GM12891 (cell line): Measurements from ENCODE around the gene HSF2.

Experiments
- DNase-seq: peaks from one replicate; pipeline ENCODE4 v3.0.0; 2011; ENCODE audit warnings: low spot score; ENCODE audit not compliant: insufficient read length
- FAIRE-seq: peaks from 2 replicates; lab custom pipeline; 2011; peaks lifted over from hg19 to GRCh38; lab: Jason Lieb, UNC
- PAX5 ChIP-seq: IDR thresholded peaks from 2 replicates; pipeline ENCODE4 v1.6.1; 2011; ENCODE audit warnings: low read length, moderate library complexity, mild to moderate bottlenecking; ENCODE audit not compliant: insufficient read depth, severe bottlenecking
- POLR2A ChIP-seq: IDR thresholded peaks from 2 replicates; pipeline ENCODE4 v1.6.1; 2011; ENCODE audit warnings: low read depth, low read length, control low read depth
- POLR2AphosphoS5 ChIP-seq: IDR thresholded peaks from 2 replicates; pipeline ENCODE4 v1.6.1; 2011; ENCODE audit warnings: low read depth, low read length, control low read depth
- POU2F2 ChIP-seq: IDR thresholded peaks from 2 replicates; pipeline ENCODE4 v1.6.1; 2011; ENCODE audit warnings: low read depth, mild to moderate bottlenecking, control low read depth, low read length, moderate library complexity
- SPI1 ChIP-seq: IDR thresholded peaks from 2 replicates; pipeline ENCODE4 v1.6.1; 2011; ENCODE audit warnings: low read depth, low read length, control low read depth
- TAF1 ChIP-seq: IDR thresholded peaks from 2 replicates; pipeline ENCODE4 v1.6.1; 2011; ENCODE audit warnings: low read depth, low read length, control low read depth

The HSF2 gene

DNA sequence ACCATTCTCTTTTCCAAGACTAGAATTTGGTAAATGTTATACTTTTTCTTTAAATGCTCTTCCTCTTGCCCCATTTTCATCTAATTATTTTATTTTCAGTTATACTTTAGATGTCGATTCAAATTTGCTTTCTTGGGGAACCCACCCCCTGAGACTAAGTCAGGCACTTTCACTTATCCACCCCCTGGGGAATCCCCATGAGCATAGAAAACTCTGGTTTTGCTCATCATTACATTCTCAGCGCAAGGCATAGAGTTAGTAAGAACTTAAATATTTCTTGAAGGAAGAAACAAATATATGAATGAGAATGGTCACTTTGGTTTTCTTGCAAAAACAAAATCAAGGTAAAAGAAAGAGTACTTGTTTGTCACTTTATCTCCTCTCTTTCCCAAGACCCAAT lies 25.1 kb upstream of the HSF2 start:
- FAIRE-seq: no peak
- DNase-seq: no peak
- TF ChIP-seq POLR2AphosphoS5: no peak
- no peak for TF ChIP-seq POU2F2
- no peak for TF ChIP-seq POLR2A
- TF ChIP-seq TAF1: no peak
- TF ChIP-seq PAX5: no peak
- TF ChIP-seq SPI1: no peak

DNA sequence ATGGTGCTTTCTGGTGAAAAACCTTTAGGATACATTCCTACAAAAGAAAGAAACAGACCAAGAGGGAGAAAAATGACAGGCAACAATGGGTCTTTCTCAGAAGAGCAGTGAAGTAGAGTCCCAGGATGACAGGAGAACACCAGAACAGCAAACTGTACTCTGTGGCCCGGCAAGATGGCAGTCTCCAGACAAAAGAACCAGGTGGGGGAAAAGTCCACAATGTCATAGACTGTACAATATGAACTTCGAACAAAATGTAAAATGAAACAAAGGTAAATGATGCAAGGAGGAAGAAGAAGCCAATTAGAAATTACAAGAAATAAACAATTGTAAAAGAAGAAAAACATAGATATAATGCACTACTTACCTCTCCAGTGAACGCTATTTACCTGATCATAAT lies 23.2 kb upstream of the HSF2 start:
- TF ChIP-seq POU2F2: no peak
- TF ChIP-seq SPI1: no peak
- TF ChIP-seq PAX5: no peak
- no peak for TF ChIP-seq TAF1
- no peak for TF ChIP-seq POLR2AphosphoS5
- TF ChIP-seq POLR2A: no peak
- FAIRE-seq (no peak), DNase-seq (no peak)

DNA sequence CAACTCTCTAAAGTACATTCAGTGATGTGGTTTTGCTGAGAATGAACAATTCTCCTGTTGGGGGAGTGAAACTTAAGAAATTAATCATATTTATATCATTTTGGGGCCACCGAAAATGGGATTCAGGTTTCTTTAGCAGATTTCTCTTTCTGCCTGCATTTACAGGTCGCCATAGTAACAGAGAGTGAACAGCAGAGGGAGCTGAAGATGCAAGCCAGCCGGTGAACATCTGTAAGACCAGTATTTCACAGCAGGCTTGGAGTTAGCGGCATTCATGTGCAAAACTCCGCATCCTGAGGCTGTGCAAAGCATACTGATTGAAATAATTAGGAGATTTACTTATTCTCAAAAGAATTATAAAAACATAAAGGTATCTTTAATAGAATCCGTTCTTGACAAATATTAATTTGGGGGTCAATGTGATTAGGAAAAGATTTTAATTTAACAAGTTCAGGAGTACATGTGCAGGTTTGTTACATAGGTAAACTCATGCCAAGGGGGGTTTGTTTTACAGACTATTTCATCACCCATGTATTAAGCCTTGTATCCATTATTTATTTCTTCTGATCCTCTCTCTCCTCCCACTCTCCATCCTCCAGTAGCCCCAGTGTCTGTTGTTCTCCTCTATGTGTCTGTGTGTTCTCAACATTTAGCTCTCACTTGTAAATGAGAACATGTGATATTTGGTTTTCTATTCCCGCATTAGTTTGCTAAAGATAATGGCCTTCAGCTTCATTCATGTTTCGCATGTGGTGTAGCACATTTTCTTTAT lies 17.8 kb upstream of the HSF2 start:
- no peak for TF ChIP-seq TAF1
- no peak for TF ChIP-seq SPI1
- no peak for TF ChIP-seq POLR2A
- TF ChIP-seq PAX5: no peak
- no peak for TF ChIP-seq POLR2AphosphoS5
- TF ChIP-seq POU2F2: no peak
- FAIRE-seq: peak; percentile 90
- peak; percentile 15 for DNase-seq

DNA sequence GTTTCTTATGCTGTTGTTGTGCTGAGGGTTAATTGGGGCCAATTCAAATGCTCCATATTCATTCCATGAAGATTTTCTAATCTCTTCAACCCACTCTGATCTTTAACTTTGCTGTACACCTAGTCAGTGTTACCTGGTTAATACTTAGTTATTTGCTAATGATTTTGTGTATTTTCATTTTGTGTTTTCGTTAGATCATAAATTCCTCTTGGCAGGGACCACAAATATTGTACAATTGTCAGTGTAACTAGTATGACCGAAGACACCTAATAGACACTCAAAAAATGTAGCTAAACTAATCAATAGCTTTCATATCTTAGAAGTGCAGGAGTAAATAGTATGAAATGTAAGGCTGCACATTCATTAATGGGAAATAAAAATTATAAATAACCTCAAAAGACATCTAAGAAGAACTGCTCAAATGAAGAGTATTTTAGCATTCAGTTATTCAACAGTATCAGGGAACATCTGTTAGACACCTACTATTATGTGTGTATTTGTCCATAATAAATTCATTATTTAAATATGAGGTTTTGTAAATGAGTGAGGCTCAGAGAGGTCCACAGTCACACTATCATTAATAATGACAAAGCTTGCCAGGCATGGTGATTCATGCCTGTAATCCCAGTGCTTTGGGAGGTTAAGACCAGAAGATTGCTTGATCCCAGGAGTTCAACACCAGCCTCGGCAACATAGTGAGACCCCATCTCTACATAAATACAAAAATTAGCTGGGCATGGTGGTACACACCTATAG lies 13.4 kb upstream of the HSF2 start:
- TF ChIP-seq POLR2A (no peak), SPI1 (no peak), POU2F2 (no peak), PAX5 (no peak), POLR2AphosphoS5 (no peak), TAF1 (no peak)
- DNase-seq: no peak
- FAIRE-seq: no peak

DNA sequence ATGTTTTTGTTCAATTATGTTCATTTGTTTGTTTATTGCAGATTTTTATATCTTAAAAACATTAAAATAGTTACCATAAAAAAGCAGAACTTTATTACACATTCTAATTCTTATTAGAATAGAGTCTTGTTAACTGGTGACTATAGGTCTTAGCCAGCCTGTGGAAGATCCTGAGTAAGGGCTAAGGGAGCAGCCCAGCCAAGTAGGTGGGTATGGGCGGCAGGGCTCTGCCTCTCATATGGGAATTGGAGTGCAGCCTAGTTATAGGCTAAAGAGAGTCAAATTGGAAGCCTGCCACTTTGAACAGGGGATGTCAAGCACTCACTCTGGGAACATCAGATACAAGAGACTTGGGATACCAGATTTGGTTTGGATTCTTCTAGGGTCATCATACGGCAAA lies 10.5 kb upstream of the HSF2 start:
- DNase-seq (no peak), FAIRE-seq (no peak)
- TF ChIP-seq PAX5: no peak
- no peak for TF ChIP-seq SPI1
- TF ChIP-seq POU2F2: no peak
- TF ChIP-seq POLR2A: no peak
- no peak for TF ChIP-seq POLR2AphosphoS5
- TF ChIP-seq TAF1: no peak

DNA sequence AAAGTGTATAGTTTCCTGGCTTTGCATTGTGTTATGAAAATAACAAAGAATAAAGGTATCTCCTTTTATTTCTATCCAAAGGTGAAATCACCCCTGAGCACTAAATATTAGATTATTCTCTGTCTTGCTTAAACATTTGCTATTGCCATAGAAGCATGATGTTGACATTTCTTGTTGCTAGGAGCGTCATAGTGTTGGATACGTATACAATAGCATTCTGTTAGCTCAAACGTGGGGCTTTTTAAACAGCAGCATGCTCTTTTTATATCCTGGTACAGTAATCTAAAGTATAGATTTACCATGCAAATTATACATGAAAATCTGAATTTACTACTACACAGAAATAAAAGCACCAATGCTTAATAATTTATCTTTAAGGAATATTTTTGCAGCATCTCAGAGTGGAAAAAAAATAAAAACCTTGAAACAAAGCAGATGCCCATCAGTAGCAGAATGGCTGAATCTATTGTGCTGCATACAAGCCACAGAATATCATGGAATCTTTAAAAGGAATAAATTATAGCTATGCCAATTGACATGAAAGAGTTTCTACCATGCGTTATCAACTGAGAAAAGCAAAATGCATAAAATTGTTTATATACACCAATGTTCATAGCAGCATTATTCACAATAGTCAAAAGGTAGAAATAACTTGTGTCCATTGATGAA lies 9.6 kb upstream of the HSF2 start:
- TF ChIP-seq POU2F2 (no peak), SPI1 (no peak), TAF1 (no peak), POLR2A (no peak), PAX5 (no peak), POLR2AphosphoS5 (no peak)
- no peak for DNase-seq
- no peak for FAIRE-seq

DNA sequence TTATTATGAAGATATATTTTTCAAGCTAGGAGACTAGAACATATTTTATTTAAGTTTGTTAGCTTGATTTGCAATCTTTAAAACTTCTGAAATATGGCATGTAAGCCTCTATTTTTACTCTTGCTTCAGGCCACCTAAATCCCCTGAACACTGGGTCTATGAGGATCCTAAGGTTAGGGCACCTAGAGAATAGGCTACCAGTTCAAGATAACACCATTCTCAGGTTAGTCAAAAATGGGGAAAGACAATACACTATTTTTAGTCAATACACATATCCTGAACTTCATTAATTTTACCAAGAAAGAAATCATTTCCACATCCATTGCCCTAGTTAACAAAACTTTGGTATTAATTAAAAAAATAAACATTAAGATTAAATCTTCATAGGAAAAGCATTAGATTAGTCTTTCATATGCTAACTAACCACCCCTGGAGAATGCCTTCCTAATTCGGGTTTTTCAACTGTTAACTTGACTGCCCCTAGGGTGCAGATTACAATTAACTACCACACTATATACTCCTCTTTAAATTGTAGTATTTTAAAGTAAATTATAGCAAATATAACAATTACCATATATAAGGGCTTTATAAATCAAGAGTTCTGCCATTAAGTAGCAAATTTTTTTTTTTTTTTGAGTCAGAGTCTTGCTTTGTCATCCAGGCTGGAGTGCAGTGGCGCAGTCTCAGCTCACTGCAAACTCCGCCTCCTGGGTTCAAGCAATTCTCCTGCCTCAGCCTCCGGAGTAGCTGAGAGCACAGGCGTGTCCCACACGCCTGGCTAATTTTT lies 6.7 kb upstream of the HSF2 start:
- TF ChIP-seq POU2F2 (no peak), SPI1 (no peak), POLR2A (no peak), TAF1 (no peak), PAX5 (no peak), POLR2AphosphoS5 (no peak)
- DNase-seq (no peak), FAIRE-seq (no peak)

DNA sequence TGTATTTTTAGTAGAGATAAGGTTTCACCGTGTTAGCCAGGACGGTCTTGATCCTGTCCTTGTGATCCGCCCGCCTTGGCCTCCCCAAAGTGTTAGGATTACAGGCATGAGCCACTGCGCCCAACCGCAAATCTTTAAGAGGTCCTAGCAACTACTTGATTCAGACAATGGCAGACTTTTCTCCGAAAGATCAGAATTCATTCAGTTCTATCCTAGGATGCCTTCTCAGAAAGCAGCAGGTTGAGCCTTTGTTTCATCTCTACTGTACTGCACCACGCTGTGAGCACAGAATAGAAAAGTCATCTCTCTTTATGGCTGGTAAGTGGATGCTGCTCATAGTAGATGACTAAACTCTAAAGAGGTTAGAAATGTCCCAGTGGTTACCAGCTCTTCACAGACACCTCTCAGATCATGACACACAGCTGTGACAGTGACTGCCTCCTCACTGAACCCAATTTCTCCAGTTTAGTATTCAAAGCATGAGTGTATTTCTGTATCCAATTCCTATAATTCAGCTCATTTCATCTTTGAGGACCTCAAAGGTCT lies 6.0 kb upstream of the HSF2 start:
- FAIRE-seq: no peak
- no peak for TF ChIP-seq POLR2A
- no peak for DNase-seq

DNA sequence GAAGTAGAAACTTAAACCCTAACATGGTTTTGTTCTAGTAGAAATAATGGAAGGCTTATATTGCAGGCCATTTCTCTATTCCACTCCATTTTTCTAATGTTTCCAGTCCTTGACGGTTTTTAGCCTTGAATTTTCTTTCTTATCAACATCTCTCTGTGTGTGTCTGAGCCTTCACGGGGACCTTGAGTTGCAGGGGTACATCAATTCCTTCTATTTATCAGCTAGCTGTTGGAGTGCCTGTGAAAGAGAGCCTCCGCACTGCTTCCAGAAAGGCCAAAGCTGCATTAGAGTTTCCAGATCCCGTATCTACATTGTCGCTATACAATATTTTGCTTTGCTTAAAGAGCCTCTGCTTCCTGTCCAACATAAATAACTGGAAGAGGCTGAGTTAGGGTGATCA lies 5.4 kb upstream of the HSF2 start:
- TF ChIP-seq POLR2A (no peak), PAX5 (no peak), POLR2AphosphoS5 (no peak)
- no peak for FAIRE-seq
- no peak for DNase-seq
